Frontal cortex (tissue), 4 donors: ENCODE measurements around the gene RALGAPB. TPM values are rescaled to one million over a fixed set of nuclear protein-coding genes. Genes with fewer than 3 reads are reported as not detected.

Source experiments
- DNase-seq, 2 donors: peaks; one replicate each; pipeline ENCODE4 v3.0.0; 2012; ENCODE audit warnings: low spot score in 2 of 2
- FAIRE-seq: peaks from 2 replicates; lab custom pipeline; 2012; peaks lifted over from hg19 to GRCh38; lab: Jason Lieb, UNC
- total RNA-seq: library from RNA; depleted of rRNA; stranded (reverse); fragments of >200 nt; gene quantifications from one replicate; pipeline ENCODE4 v1.2.3, GENCODE V29; 2014
- donor health status: control.
- donor health status: control.
- donor health status: control.

RALGAPB gene
- total RNA-seq, 1 donor from 2014 or later = 35.5 TPM

- DNase-seq (no peak), FAIRE-seq (no peak)
These were observed 127.4 kb downstream of the RALGAPB start for GRCh38 chr20:38600057-38600456.

GRCh38 chr20:38601216-38602184 lies 128.9 kb downstream of the RALGAPB start, which contains the start of gene ARHGAP40:
Gene ARHGAP40, plus strand, starts transcription at chr20:38601809.
- DNase-seq = peak in 1 of 2 donors; percentile 46

GRCh38 chr20:38602185-38602581 lies 129.5 kb downstream of the RALGAPB start:
- no peak for DNase-seq
- no peak for FAIRE-seq

More at GRCh38 chr20:38601216-38602184, 128.9 kb downstream of the RALGAPB start, which contains the start of gene ARHGAP40:
- no peak for FAIRE-seq

- DNase-seq (no peak), FAIRE-seq (no peak)
These were observed 130.6 kb downstream of the RALGAPB start for GRCh38 chr20:38603286-38603685.

GRCh38 chr20:38604873-38605303 lies 132.2 kb downstream of the RALGAPB start:
- FAIRE-seq = no peak

GRCh38 chr20:38607351-38607750 lies 134.7 kb downstream of the RALGAPB start:
- DNase-seq (no peak), FAIRE-seq (no peak)

More at GRCh38 chr20:38604873-38605303, 132.2 kb downstream of the RALGAPB start:
- DNase-seq = no peak

GRCh38 chr20:38608188-38608587 lies 135.5 kb downstream of the RALGAPB start:
- DNase-seq = no peak
- no peak for FAIRE-seq

GRCh38 chr20:38609815-38610214 lies 137.2 kb downstream of the RALGAPB start:
- FAIRE-seq (no peak), DNase-seq (no peak)

- DNase-seq (no peak), FAIRE-seq (no peak)
These were observed 137.9 kb downstream of the RALGAPB start for GRCh38 chr20:38610521-38610920.

GRCh38 chr20:38612751-38613515 lies 140.3 kb downstream of the RALGAPB start:
- DNase-seq = no peak
- FAIRE-seq = no peak

GRCh38 chr20:38615283-38615682 lies 142.6 kb downstream of the RALGAPB start:
- FAIRE-seq = no peak

GRCh38 chr20:38616457-38616856 lies 143.8 kb downstream of the RALGAPB start:
- FAIRE-seq = no peak
- DNase-seq = no peak

More at GRCh38 chr20:38615283-38615682, 142.6 kb downstream of the RALGAPB start:
- no peak for DNase-seq

- no peak for DNase-seq
- no peak for FAIRE-seq
These were observed 144.6 kb downstream of the RALGAPB start for GRCh38 chr20:38617011-38617829.

GRCh38 chr20:38617830-38618196 lies 145.2 kb downstream of the RALGAPB start:
- FAIRE-seq (no peak), DNase-seq (no peak)

- DNase-seq = no peak
These were observed 147.8 kb downstream of the RALGAPB start for GRCh38 chr20:38620441-38620840.

GRCh38 chr20:38623061-38623460 lies 150.4 kb downstream of the RALGAPB start:
- DNase-seq = no peak
- no peak for FAIRE-seq

More at GRCh38 chr20:38620441-38620840, 147.8 kb downstream of the RALGAPB start:
- FAIRE-seq = no peak

- no peak for FAIRE-seq
- no peak for DNase-seq
These were observed 151.4 kb downstream of the RALGAPB start for GRCh38 chr20:38624084-38624483.

- no peak for FAIRE-seq
- no peak for DNase-seq
These were observed 153.3 kb downstream of the RALGAPB start for GRCh38 chr20:38625896-38626295.

- no peak for DNase-seq
- no peak for FAIRE-seq
These were observed 154.4 kb downstream of the RALGAPB start for GRCh38 chr20:38626921-38627659.
